ENCODE data around the gene VPS54. TPM values are rescaled to one million over a fixed set of nuclear protein-coding genes. Genes with fewer than 3 reads are reported as not detected.

The VPS54 gene
- polyA plus RNA-seq, 1 donor (not counting 4 experiments of a cell fraction or from before 2014, with no cell fraction given), result 18.2 TPM

GRCh38 chr2:63844616-63845015 is 174.6 kb downstream of the VPS54 start:
- H3K4me1 ChIP-seq (ENCODE audit: control insufficient read depth, extremely low read depth, insufficient read depth, low read length), result peaks cover 41% of the 10 kb centered on the region
- TF ChIP-seq, protein P1, sequence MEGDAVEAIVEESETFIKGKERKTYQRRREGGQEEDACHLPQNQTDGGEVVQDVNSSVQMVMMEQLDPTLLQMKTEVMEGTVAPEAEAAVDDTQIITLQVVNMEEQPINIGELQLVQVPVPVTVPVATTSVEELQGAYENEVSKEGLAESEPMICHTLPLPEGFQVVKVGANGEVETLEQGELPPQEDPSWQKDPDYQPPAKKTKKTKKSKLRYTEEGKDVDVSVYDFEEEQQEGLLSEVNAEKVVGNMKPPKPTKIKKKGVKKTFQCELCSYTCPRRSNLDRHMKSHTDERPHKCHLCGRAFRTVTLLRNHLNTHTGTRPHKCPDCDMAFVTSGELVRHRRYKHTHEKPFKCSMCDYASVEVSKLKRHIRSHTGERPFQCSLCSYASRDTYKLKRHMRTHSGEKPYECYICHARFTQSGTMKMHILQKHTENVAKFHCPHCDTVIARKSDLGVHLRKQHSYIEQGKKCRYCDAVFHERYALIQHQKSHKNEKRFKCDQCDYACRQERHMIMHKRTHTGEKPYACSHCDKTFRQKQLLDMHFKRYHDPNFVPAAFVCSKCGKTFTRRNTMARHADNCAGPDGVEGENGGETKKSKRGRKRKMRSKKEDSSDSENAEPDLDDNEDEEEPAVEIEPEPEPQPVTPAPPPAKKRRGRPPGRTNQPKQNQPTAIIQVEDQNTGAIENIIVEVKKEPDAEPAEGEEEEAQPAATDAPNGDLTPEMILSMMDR (optimal IDR thresholded peaks at IDR 0.05 in 1 of 3, IDR thresholded peaks at IDR 0.05 in 1 of 3, conservative IDR thresholded peaks at IDR 0.05 in 1 of 3; ENCODE audit: extremely low read depth in 1 of 3, insufficient read depth in 2 of 3, low read length in 3 of 3), result no peak
- TF ChIP-seq EZH2 (IDR thresholded peaks at IDR 0.05; ENCODE audit: low read length), result no peak
- peak overlapping the region in 1 of 3 experiments; percentile 14 for H3K4me3 ChIP-seq (ENCODE audit: control insufficient read depth in 2 of 3, extremely low read depth in 1 of 3, insufficient read depth in 2 of 3, low read depth in 1 of 3, low read length in 3 of 3)
- no peak overlapping the region for H3K27ac ChIP-seq (ENCODE audit: control insufficient read depth, insufficient read depth, low read length)
- no peak overlapping the region for H3K9ac ChIP-seq (ENCODE audit: control insufficient read depth, extremely low read depth, insufficient read depth, low read length)
- peaks cover 75% of the 10 kb centered on the region for H3K79me2 ChIP-seq (ENCODE audit: control insufficient read depth, insufficient read depth, low read length)
- peak overlapping the region; percentile 84 for H3K4me2 ChIP-seq (ENCODE audit: control insufficient read depth, extremely low read depth, insufficient read depth, low read depth, low read length)
- H3K9me3 ChIP-seq (ENCODE audit: control insufficient read depth, low read depth, low read length), result no peaks in the 10 kb centered on the region
- H4K20me1 ChIP-seq (ENCODE audit: control insufficient read depth, extremely low read depth, insufficient read depth, low read length), result no peaks in the 10 kb centered on the region
- dilution Hi-C loops (cut with MboI; ENCODE audit: extremely low pct_ligation_motif_present, low sequenced_read_pairs), result no loop called here
- DNase-seq (ENCODE audit: low read depth, low spot score) (no peak), FAIRE-seq (no peak)
- no peak overlapping the region for H2AFZ ChIP-seq (ENCODE audit: control insufficient read depth, low read length)
- H3K36me3 ChIP-seq (ENCODE audit: control insufficient read depth in 2 of 2, extremely low read depth in 1 of 2, insufficient read depth in 2 of 2, low read length in 2 of 2), result no peaks in the 10 kb centered on the region
- no peaks in the 10 kb centered on the region for H3K27me3 ChIP-seq (ENCODE audit: control insufficient read depth, extremely low read depth, insufficient read depth, low read length)
- no peaks in the 10 kb centered on the region for H3K9me1 ChIP-seq (ENCODE audit: control insufficient read depth, extremely low read depth, insufficient read depth, low read length)

GRCh38 chr2:63843791-63844190 is 175.4 kb downstream of the VPS54 start:
- Histone ChIP-seq H3K4me1 (ENCODE audit: control insufficient read depth, extremely low read depth, insufficient read depth, low read length) (peaks cover 34% of the 10 kb centered on the region), H3K9ac (ENCODE audit: control insufficient read depth, extremely low read depth, insufficient read depth, low read length) (peak overlapping the region; percentile 97), H4K20me1 (ENCODE audit: control insufficient read depth, extremely low read depth, insufficient read depth, low read length) (no peaks in the 10 kb centered on the region), H3K4me2 (ENCODE audit: control insufficient read depth, extremely low read depth, insufficient read depth, low read depth, low read length) (peak overlapping the region; percentile 84), H3K27ac (ENCODE audit: control insufficient read depth, insufficient read depth, low read length) (peak overlapping the region; percentile 6), H3K9me3 (ENCODE audit: control insufficient read depth, low read depth, low read length) (no peaks in the 10 kb centered on the region), H2AFZ (ENCODE audit: control insufficient read depth, low read length) (no peak overlapping the region), H3K36me3 (ENCODE audit: control insufficient read depth in 2 of 2, extremely low read depth in 1 of 2, insufficient read depth in 2 of 2, low read length in 2 of 2) (no peaks in the 10 kb centered on the region), H3K27me3 (ENCODE audit: control insufficient read depth, extremely low read depth, insufficient read depth, low read length) (no peaks in the 10 kb centered on the region), H3K4me3 (ENCODE audit: control insufficient read depth in 2 of 3, extremely low read depth in 1 of 3, insufficient read depth in 2 of 3, low read depth in 1 of 3, low read length in 3 of 3) (peak overlapping the region; percentile 89 to 92 (median 91)), H3K9me1 (ENCODE audit: control insufficient read depth, extremely low read depth, insufficient read depth, low read length) (no peaks in the 10 kb centered on the region), H3K79me2 (ENCODE audit: control insufficient read depth, insufficient read depth, low read length) (peaks cover 67% of the 10 kb centered on the region)
- FAIRE-seq (no peak), DNase-seq (ENCODE audit: low read depth, low spot score) (no peak)
- dilution Hi-C loops (cut with MboI; ENCODE audit: extremely low pct_ligation_motif_present, low sequenced_read_pairs), result no loop called here
- TF ChIP-seq, protein P1 (optimal IDR thresholded peaks at IDR 0.05 in 1 of 3, IDR thresholded peaks at IDR 0.05 in 1 of 3, conservative IDR thresholded peaks at IDR 0.05 in 1 of 3; ENCODE audit: extremely low read depth in 1 of 3, insufficient read depth in 2 of 3, low read length in 3 of 3), result no peak
- TF ChIP-seq EZH2 (IDR thresholded peaks at IDR 0.05; ENCODE audit: low read length), result no peak
